Measurements from ENCODE around the gene PLA2G2F.

PLA2G2F gene

DNA sequence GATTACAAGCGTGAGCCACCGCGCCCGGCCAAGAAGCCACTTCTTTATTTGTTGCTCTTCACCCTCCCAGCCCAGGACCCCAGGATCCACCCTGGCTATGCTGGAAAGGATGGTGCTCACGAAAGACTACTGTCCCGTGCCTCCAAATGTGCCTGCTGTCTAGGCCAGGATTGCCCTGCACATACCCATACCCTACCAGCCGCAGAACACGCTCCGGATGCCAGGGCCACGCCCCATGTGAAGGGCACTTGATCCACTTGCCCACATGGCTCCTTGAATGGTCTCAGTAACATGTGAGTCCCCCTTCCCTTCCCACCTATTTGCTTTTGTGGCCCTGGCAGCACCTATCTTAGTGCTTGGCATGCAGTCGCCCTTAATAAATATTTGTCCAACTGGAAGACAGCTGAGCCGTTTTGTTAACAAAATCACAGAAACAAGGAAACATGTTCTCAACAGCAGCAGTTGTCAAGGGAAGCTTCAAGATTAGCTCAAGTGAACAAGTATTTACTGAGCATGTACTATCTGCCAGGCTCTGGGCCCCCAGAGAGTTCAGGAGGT is 33.0 kb downstream of the PLA2G2F start:
- DNase-seq: no peak

DNA sequence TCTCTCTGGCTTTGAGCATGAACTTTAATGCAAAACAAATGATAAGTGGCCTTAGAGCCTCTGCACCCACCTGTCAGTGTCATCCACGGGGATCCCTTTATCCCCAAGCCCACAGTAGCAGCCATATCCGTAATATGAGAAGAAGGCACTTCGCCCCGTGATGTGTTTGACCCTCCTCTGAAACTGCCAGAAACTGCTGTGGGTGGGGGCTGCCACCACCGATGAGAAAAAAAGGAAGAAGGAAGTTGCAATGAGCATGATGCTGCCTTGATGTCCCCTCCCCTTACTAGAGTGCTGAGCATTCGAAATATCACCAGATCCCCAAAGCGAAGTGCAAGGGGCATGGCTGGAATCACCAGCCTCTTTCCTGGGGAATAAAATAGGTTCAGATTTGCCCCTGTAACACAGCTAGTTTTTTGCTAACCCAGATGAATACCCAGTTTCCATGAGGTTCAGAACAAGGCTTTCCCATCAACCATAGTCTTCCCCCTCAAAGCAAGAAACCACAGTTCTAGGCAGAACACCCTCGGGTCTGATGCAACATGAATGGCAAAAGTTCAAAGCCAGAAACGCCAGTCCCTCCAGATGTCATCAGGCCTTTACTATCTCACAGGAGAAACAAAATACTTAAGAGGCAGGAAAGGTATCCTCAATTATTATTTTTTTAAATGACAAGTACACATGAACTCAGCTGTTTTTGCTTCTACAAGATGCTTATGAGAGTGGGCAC is 36.0 kb downstream of the PLA2G2F start:
- DNase-seq: no peak

DNA sequence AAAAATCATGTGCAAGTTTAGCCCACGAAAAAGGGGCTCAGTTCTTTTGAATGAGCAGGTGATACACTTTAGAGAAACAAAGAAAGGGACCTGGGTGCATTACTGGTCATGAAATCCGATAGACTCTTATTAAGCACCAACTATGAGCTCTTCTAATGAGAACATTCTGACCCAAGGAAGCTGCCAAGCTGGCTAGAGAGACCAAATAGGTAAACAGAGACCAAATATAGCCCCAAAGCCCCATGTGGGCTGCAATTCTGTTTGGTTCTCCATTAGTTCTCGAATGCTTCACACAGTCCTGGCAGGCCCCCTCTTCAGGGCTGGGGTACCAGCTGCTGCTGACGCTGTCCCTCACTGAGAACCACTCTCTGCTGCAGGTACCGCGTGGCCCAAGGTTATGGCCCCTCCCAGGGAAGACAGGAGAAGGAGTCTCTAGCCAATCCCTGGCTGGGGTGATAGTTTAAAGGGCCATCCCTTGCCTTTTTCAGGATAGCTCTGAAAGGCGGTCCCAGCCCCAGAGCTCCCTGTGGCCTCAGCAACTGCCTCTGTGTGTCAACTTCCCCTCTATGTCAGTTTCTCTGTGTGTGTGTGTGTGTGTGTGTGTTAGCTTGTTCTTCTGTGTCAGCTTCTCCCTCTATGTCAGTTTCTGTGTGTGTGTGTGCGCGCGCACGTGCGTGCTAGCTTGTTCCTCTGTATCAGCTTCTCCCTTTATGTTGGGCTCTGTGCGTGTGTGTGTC is 39.7 kb downstream of the PLA2G2F start:
- DNase-seq: no peak

DNA sequence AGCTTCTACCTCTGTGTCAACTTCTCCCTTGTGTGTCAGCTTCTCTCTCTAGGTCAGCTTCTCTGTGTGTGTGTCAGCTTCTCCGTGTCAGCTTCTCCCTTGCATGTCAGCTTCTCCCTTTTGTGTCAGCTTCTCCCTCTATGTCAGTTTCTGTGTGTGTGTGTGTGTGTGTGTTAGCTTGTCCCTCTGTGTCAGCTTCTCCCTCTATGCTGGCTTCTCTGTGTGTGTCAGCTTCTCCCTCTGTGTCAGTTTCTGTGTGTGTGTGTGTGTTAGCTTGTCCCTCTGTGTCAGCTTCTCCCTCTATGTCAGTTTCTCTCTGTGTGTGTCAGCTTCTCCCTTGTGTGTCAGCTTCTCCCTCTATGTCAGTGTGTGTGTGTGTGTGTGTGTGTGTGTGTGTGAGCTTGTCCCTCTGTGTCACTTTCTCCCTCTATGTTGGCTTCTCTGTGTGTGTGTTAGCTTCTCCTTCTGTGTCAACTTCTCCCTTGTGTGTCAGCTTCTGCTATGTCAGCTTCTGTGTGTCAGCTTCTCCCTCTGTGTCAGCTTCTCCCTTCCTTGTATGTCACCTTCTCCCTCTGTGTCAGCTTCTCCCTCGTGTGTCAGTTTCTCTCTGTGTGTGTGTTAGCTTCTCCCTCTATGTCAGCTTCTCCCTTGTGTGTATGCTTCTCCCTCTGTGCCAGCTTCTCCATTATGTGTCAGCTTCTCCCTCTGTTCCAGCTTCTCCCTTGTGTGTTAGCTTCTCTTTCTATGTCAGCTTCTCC is 40.4 kb downstream of the PLA2G2F start:
- no peak for DNase-seq

DNA sequence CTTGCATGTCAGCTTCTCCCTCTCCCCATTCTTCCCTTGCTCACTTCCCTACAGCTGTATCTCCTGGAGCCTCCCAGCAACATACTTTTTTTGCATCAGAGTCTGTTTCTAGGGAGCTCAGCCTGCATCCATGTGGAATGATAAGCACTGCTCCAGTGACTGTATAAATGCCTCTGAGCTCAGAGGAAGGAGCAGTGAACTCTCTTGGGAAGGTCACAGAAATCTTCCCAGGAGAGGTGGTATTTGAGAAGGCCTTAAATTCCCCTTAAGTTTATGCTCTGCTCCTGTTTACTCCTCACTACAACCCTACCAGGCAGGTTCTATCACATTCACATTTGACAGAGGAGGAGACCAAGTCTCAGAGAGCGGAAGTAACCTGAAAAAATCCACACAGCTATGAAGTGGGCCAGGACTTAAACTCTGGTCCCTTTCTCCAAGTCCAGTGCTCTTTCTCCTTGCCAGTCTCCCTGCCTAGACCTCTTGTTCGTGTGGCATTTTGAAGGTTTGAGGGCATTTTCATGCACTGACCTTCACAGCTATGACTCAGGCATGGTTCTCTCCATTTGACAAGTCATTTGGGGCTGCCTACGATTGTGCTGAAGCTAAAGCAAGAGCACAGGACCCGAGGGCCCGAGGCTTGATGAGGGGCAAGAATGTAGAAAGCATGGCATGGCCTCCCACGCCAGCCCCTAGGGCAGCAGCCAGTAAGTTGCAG is 41.2 kb downstream of the PLA2G2F start:
- no peak for DNase-seq

DNA sequence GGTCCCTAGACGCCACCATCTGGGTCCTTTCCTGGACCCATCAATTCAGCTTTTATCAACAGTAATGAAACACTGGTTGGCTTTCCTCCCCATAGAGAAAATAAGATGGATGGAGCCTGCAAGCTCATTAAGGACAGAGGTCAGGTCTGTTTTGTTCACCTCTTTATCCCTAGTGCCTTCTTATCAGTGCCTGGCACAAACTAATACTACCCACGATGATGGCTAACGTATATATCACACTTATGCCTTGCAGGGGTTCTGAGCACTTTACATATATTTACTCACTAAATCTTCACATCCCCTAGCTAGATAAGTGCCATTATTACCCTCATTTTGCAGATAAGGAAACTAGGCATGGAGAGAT is 41.7 kb downstream of the PLA2G2F start:
- DNase-seq: no peak

DNA sequence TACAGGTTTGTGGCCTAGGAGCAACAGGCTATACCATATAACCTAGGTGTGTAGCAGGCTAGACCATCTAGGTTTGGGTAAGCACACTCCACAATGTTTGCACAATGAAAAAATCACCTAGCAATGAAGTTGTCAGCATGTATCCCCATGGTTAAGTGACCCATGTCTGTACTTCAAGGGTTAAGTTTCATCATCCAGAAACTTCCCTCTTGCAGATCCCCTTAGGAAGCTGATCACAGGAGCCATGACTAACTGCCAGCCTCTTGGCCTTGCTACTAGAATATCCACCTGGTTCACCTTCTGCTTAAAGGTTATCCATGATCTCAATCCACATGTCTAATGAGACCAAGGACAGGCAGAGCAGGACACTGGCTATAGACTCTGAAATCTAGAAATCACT is 43.3 kb downstream of the PLA2G2F start:
- no peak for DNase-seq

DNA sequence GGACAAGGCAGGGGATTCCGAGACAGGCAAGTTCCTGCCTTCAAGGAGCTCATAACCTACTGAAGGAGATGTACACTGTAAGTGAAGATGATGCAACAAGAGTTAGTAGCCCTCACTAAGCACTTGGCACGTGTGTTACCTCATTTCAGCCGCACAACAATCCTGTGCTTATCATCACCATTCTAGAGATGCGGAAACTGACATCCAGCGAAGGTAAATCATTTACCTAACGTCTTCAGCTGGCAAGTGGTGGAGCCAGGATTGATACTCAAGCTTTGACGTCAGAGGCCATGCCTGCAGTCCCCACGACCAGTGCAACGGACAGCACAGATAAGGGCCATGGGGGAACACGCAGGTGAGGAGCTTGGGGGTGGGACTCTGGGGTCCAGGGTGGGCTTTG is 43.9 kb downstream of the PLA2G2F start:
- no peak for DNase-seq

DNA sequence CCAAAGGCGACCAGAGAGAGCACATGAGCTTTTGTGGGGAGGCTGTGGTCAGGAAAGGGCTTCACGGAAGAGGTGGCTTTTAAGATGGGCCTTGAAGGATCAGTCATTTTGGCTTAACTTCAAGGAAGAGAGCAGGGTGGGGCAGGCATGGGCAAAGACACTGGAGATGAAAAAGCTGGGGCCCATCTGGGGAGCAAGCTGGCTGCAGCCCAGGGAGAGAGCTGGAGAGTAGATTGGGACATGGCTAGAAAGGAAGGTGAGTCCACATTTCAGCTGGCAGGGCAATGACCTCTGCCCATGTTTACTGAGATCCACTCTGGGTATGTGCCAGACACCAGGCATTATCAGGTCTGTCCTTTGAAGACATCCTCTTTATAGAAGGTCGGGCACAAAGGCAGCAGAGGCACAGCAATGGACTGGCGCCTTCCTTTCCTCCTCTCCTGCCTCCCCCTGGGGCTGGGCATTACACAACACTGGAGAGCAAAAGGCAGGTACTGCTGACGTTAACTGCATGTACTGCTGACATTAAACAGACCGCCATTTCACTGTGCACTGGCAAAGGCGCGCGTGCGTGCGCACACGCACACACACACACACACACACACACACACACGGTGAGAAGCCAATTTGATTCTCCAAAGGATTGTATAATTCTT is 44.6 kb downstream of the PLA2G2F start:
- DNase-seq: no peak

DNA sequence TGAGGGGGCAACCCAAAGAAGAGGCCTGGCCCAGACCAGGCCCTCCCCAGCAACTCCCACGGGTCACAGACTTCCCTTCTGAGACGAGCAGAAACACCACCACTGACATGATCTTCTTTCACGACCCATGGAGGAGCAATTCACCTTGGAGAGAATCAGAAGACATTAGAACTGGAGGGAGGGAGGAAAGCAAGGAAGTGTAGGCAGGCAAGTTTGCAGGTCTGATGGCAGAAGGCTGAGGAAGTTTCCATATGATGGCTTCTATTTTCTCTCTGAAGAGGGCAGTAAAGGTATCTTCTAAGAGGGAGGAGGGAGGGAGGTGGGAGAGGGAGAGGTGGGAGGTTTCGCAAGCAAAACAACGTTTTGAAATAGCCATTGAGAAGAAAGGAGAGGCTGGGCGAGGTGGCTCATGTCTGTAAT is 45.4 kb downstream of the PLA2G2F start:
- DNase-seq: no peak

DNA sequence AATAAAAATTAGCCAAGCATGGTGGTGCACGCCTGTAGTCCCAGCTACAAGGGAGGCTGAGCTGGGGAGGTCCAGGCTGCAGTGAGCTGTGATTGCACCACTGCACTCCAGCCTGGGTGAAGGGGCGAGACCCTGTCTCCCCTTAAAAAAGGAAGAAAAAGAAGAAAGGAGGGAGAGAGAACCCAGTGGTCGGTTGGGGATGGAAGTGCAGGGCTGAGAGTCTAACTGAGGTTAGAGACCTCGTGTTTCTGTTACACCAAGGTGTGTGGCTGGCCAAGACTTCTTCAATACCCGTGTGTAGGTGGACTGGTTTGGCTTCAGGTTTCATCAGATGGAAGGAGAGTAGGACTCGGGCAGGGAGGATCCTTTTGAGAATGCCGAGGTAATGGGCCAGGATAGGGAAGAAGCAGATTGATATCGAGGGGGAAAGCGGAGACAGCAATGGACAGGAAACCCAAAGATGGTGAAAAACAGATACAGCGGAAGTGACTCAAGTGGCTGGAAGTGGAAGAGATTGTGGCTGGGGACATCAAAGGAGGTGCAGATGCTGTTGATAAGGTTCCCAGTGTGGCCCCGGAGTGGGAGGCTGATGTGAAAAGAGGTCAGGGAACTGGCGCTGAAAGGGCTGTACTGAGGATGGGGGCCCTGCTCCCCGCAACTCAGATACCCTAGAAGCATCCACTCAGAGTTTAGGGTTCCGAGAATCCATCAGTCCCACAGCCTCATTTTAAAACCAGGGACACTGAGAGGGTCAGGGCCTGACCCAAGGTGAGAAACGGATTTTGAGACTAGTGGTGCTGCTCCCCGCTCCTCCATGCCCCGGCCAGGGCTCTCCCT is 46.1 kb downstream of the PLA2G2F start:
- DNase-seq: no peak

DNA sequence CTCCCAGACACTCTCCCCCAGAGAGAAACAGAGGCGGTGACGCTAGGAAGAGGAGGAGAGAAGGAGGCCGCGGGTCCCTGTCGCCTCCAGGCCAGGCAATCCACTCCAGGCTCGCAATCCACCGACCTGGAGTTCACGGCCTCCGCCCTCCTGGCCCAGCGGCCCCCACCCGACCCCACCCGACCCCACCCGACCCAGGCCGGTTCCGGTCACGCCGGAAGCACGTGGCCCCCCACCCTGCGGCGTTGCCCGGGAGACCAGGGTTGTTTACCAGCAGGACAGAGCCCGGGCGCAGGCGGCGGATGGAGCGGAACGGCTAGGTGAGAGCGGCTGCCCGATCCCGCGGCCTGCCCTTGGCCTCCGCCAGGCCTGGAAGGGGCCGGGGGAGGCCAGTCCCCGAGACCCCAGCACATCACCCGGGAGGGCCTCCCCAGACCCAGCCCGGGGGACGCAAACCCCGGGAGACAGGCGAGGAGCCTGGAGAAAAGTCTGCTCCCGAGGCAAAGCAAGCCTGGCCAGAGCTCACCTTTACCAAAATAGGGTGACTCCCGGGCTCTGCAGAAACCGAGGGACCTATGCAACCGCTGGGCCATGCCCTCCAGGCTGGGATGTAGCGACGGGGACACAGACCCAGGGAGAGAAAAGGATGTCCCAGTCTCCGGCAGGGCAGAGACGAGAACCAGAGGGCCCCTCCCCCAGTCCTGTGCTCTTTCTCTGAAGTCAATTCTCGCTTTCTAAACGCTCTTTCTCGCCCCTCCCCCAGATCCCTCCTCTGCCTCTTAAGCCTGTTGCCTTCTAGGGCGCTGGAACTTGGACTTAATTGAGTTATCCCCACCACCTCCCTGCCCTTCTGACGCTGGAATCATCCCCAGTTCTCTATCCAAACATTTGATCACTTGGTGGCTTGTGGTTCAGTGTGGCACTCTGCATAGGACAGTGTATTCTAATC is 47.0 kb downstream of the PLA2G2F start, which contains the start of the genes PLA2G2C and UBXN10:
TSS of gene PLA2G2C (minus strand) at position 685 of the 949 bp plus-strand sequence. CDS start 9,155 bp downstream, outside the sequence.
TSS of gene UBXN10 (plus strand) at position 263 of the 949 bp plus-strand sequence. CDS start 4,466 bp downstream, outside the sequence.
- DNase-seq: no peak

DNA sequence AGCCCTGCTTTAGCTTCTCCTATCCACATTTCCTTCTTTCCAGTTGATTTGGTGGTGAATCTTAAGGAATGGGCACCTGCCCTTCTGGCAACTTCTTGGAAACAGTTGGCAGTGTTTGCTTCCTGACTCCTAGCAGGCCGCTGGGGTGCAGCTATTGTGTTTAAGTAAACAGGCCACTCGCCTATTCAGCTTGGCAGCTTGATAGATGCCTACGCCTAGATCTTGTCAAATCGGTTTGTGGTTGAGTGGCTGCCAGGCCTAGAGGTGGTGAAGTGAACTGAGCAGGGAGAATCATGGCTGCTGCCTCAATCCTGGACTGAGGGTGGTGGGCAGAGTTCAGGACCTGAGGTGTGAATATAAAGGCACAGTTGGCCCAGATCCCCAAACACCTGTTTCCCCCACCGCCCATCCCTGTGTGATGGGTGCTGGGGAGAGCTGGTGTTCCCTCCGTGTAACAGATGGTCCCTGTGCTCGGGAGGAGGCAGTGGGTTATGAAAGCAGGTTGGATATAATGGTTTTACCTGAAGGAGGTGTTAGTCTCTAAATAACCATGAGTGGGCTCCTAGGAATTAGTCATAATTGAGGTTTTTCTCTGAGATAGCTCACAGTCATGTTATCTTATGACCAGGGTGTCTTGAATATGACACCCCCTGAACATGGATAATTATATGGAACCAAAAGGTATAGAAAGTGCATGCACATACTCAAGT is 48.1 kb downstream of the PLA2G2F start:
- no peak for DNase-seq

DNA sequence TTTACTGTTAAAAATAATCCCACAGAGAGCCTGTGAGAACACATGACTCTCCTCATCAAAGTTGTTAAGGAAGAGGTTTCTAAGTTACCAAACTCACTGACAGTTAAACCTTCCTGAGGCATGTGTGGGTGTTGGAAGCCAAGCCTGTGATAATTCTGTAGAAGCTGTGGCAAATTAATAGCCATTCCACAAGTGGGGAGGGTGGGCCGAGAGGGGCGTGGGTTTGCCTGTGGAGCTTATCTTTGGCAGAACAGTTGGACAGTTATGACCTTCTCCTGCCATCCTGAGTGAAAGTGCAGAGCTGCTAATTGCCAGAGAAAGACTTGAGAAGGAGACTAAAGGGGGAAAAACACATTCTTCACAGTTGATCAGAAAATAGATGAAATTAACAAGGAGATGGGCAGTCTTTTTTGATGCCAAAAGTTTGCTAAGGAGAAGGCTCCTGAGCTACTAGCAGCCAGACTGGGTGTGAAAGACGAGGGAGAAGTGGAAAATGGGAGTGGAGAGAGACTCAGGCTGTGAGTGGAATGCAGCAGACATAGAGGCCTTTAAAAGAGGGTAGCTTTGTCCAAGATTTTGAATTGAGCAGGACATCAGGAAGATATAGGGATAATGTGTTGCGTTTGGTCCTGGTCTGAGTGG is 48.8 kb downstream of the PLA2G2F start:
- no peak for DNase-seq

DNA sequence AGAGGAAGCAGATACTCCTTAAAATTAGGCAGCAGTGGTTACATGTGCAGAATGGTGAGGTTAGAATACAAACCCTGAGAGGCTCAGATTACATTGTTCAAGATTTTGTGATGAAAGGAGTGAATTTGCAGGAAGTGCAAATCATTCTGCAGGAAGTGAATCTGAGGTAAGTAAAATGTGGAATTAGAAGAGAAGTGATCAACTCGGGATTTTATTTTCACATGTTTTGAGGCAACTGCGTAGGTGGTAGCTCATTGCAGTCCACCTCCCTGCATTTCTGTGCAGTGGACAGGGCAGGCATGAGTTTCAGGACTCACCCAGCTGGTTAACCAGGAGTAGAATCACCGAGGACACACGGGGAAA is 49.3 kb downstream of the PLA2G2F start:
- no peak for DNase-seq

DNA sequence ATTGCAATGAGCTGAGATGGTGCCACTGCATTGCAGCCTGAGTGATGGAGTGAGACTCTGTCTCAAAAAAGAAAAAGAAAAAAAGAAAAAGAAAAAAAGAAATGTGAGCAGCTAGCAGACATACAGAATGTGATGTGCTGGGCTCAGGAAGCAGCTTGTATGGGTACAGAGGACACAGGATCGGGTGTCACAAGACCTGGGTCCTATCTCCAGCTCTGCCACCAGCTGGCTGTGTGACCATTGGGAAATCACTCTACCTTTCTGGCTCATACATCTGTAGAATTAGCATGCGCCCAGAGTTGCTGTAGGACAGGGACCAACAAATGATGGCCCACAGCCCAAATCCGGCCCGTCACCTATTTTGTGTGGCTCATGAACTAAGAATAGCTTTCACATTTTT is 50.5 kb downstream of the PLA2G2F start:
- DNase-seq: no peak

DNA sequence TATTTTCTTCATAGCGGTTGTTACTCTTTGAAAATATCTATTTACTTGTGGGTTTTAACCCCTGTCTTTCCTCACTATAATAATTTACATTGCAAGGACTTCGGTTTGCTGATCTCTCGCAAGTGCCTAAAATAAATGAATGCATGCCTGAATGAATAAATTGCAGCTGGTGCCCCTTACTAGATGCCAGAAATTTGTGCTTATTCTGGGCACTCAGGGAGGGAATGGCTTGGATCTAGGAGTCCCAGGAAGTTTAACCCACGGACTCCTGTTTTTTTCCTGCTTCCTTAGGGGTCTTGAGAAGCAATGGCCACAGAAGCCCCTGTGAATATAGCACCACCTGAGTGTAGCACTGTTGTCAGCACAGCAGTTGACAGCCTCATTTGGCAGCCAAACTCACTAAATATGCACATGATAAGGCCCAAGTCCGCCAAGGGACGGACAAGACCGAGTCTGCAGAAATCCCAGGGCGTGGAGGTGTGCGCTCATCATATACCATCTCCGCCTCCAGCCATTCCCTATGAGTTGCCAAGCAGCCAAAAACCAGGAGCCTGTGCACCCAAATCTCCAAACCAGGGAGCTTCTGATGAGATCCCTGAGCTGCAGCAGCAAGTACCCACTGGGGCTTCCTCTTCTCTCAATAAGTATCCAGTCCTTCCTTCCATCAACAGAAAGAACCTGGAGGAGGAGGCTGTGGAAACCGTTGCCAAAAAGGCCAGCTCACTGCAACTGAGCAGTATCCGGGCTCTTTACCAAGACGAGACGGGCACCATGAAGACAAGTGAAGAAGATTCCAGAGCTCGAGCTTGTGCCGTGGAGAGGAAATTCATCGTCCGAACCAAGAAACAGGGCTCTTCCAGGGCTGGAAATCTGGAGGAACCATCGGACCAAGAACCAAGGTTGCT is 51.4 kb downstream of the PLA2G2F start:
- DNase-seq: no peak

Data from fibroblast of skin of back (primary cell).